ENCODE data around the gene SORCS2. TPM values are rescaled to one million over a fixed set of nuclear protein-coding genes. Genes with fewer than 3 reads are reported as not detected.

SORCS2 gene
- total RNA-seq, 1 experiment from 2014 or later: 0.15 TPM

GRCh38 chr4:7512428-7512827 is 320.1 kb downstream of the SORCS2 start:
- POLR2A ChIA-PET: no interaction called here
- in situ Hi-C loops (cut with HindIII; ENCODE audit: low pct_unique_long_range_greater_than_20kb, low sequenced_read_pairs) (no loop called here), intact Hi-C loops (cut with micrococcal nuclease; ENCODE audit: unreplicated experiment) (no loop called here)
- DNase-seq (ENCODE audit: low read depth, low spot score) (no peak), ATAC-seq (no peak)
- Histone ChIP-seq H3K27me3 (ENCODE audit: control insufficient read depth, insufficient read depth, low read length) (no peaks in the 10 kb centered on the region), H3K27ac (ENCODE audit: low read length) (no peak overlapping the region), H3K4me3 (ENCODE audit: low read depth in 2 of 2, low read length in 2 of 2) (no peak overlapping the region), H3K36me3 (ENCODE audit: control insufficient read depth, insufficient read depth, low read length) (no peaks in the 10 kb centered on the region), H3K4me1 (ENCODE audit: control insufficient read depth, insufficient read depth, low read length) (no peaks in the 10 kb centered on the region), H3K9me3 (ENCODE audit: control insufficient read depth, insufficient read depth, low read depth, low read length) (no peaks in the 10 kb centered on the region)
- no TSS peak for BruUV-seq (replicated peaks)
- TF ChIP-seq CTCF (IDR thresholded peaks at IDR 0.05): no peak
- TF ChIP-seq SIN3A (IDR thresholded peaks at IDR 0.05; ENCODE audit: borderline replicate concordance, insufficient read depth, low read depth, low read length): no peak
- TF ChIP-seq TCF7L2 (IDR thresholded peaks at IDR 0.05; ENCODE audit: low read depth, low read length): no peak
- no peak for TF ChIP-seq REST (IDR thresholded peaks at IDR 0.05; ENCODE audit: insufficient read depth in 1 of 2, low read depth in 2 of 2, low read length in 1 of 2)
- no peak for TF ChIP-seq POLR2AphosphoS5 (IDR thresholded peaks at IDR 0.05; ENCODE audit: low read depth, low read length)
- CTCF ChIA-PET: no interaction called here

GRCh38 chr4:7512946-7513345 is 320.6 kb downstream of the SORCS2 start:
- Histone ChIP-seq H3K27me3 (ENCODE audit: control insufficient read depth, insufficient read depth, low read length) (no peaks in the 10 kb centered on the region), H3K4me1 (ENCODE audit: control insufficient read depth, insufficient read depth, low read length) (no peaks in the 10 kb centered on the region), H3K27ac (ENCODE audit: low read length) (no peak overlapping the region), H3K9me3 (ENCODE audit: control insufficient read depth, insufficient read depth, low read depth, low read length) (no peaks in the 10 kb centered on the region), H3K36me3 (ENCODE audit: control insufficient read depth, insufficient read depth, low read length) (no peaks in the 10 kb centered on the region), H3K4me3 (ENCODE audit: low read depth in 2 of 2, low read length in 2 of 2) (no peak overlapping the region)
- no peak for TF ChIP-seq TCF7L2 (IDR thresholded peaks at IDR 0.05; ENCODE audit: low read depth, low read length)
- TF ChIP-seq SIN3A (IDR thresholded peaks at IDR 0.05; ENCODE audit: borderline replicate concordance, insufficient read depth, low read depth, low read length): no peak
- no peak for TF ChIP-seq POLR2AphosphoS5 (IDR thresholded peaks at IDR 0.05; ENCODE audit: low read depth, low read length)
- TF ChIP-seq CTCF (IDR thresholded peaks at IDR 0.05): no peak
- no peak for TF ChIP-seq REST (IDR thresholded peaks at IDR 0.05; ENCODE audit: insufficient read depth in 1 of 2, low read depth in 2 of 2, low read length in 1 of 2)
- no TSS peak for BruUV-seq (replicated peaks)
- intact Hi-C loops (cut with micrococcal nuclease; ENCODE audit: unreplicated experiment): no loop called here
- no peak for DNase-seq (ENCODE audit: low read depth, low spot score)
- POLR2A ChIA-PET: no interaction called here
- no peak for ATAC-seq
- in situ Hi-C loops (cut with HindIII; ENCODE audit: low pct_unique_long_range_greater_than_20kb, low sequenced_read_pairs): no loop called here
- CTCF ChIA-PET: no interaction called here

Measured in Panc1 (cell line).